ENCODE measurements around the gene HOXA10. TPM values are rescaled to one million over a fixed set of nuclear protein-coding genes. Genes with fewer than 3 reads are reported as not detected.

Gene HOXA10
- total and polyA plus RNA-seq, 4 donors = 0.21 to 0.29 (median 0.26) TPM; not detected in 1

DNA sequence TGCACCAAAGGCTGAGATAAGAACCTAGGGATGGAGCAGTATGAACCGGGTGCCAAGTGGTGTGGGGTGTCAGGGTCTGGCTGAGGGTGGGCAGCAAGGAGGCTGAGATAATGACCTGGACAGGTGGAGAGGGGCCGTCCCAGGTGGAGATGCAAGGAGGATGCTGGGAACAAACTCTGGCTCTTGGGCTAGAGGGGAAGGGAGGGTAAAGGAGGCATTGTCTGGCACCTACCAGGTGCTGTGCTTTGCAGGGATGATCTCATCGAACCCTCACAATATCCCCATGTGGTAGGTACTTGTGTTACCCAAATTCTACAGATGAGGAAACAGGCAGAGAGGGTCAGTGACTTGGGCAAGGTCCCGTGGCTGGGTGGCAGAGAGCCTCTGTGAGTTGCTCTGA lies 45.7 kb upstream of the HOXA10 start:
- ATAC-seq (ENCODE audit: insufficient read depth, low FRiP score) (no peak), DNase-seq (no peak)
- Histone ChIP-seq H3K36me3 (ENCODE audit: control insufficient read depth in 4 of 4, insufficient read depth in 4 of 4, low read length in 4 of 4) (no peaks in the 10 kb centered on the region), H3K27ac (ENCODE audit: low read depth in 1 of 2, low read length in 1 of 2) (no peak overlapping the region), H3K9me3 (ENCODE audit: control insufficient read depth in 4 of 4, insufficient read depth in 3 of 4, low read length in 3 of 4) (no peaks in the 10 kb centered on the region), H3K4me3 (no peak overlapping the region), H3K27me3 (ENCODE audit: control insufficient read depth in 3 of 3, insufficient read depth in 3 of 3, low read length in 2 of 3) (peaks cover 10 to 96% (median 80%) of the 10 kb centered on the region in 3 donors), H3K4me1 (ENCODE audit: control insufficient read depth in 5 of 5, insufficient read depth in 5 of 5, low read length in 5 of 5) (no peaks in the 10 kb centered on the region), H3K9ac (ENCODE audit: insufficient read depth in 1 of 2, low read length in 2 of 2) (no peak overlapping the region)
- no peak for TF ChIP-seq CTCF (IDR thresholded peaks at IDR 0.05; ENCODE audit: control extremely low read depth, extremely low read depth)
- 60 to 61% methylated on average over 4 of the region's 4 CpGs for WGBS, 2 donors

- no peaks in the 10 kb centered on the region for H3K36me3 ChIP-seq (ENCODE audit: control insufficient read depth in 4 of 4, insufficient read depth in 4 of 4, low read length in 4 of 4)
- H3K27me3 ChIP-seq (ENCODE audit: control insufficient read depth in 3 of 3, insufficient read depth in 3 of 3, low read length in 2 of 3) = peaks cover 14 to 96% (median 78%) of the 10 kb centered on the region in 3 donors
- ATAC-seq (ENCODE audit: insufficient read depth, low FRiP score) (no peak), DNase-seq (no peak)
- peaks cover 0 to 4% (median 0%) of the 10 kb centered on the region in 4 donors for H3K9me3 ChIP-seq (ENCODE audit: control insufficient read depth in 4 of 4, insufficient read depth in 3 of 4, low read length in 3 of 4)
- no peak overlapping the region for H3K4me3 ChIP-seq
- H3K27ac ChIP-seq (ENCODE audit: low read depth in 1 of 2, low read length in 1 of 2) = no peak overlapping the region
- H3K9ac ChIP-seq (ENCODE audit: insufficient read depth in 1 of 2, low read length in 2 of 2) = no peak overlapping the region
- H3K4me1 ChIP-seq (ENCODE audit: control insufficient read depth in 5 of 5, insufficient read depth in 5 of 5, low read length in 5 of 5) = peaks cover 0 to 6% (median 0%) of the 10 kb centered on the region in 5 donors
- TF ChIP-seq CTCF (IDR thresholded peaks at IDR 0.05; ENCODE audit: control extremely low read depth, extremely low read depth) = no peak
These were observed 43.8 kb upstream of the HOXA10 start for GRCh38 chr7:27217951-27218350.

DNA sequence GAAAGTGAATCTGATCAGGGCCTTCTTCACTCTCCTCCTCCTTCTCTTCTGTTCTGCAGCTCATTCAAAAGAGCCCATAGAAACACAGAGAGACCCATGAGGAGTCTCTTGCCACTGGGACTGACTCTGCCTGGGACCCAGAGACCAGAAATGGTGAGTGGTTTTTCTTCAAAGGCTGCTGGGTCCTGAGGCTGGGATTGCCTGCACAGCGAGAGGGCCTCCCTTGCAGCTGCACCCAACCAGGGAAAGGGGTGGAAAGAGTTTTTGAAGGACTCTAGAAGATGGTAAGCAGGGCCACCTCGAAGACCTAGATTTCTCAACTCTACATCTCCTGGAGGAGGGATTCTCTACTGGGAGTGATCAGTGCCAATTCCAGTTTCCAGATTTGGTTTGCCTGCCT lies 41.2 kb upstream of the HOXA10 start:
- 94 to 95% methylated on average over 2 of the region's 2 CpGs for WGBS, 2 donors
- no peak for ATAC-seq (ENCODE audit: insufficient read depth, low FRiP score)

More for the DNA sequence above, 41.2 kb upstream of the HOXA10 start:
- H3K4me3 ChIP-seq = no peak overlapping the region
- no peak overlapping the region for H3K9ac ChIP-seq (ENCODE audit: insufficient read depth in 1 of 2, low read length in 2 of 2)
- no peak for DNase-seq
- no peak overlapping the region for H3K27ac ChIP-seq (ENCODE audit: low read depth in 1 of 2, low read length in 1 of 2)
- no peaks in the 10 kb centered on the region for H3K36me3 ChIP-seq (ENCODE audit: control insufficient read depth in 4 of 4, insufficient read depth in 4 of 4, low read length in 4 of 4)
- peaks cover 0 to 4% (median 0%) of the 10 kb centered on the region in 4 donors for H3K9me3 ChIP-seq (ENCODE audit: control insufficient read depth in 4 of 4, insufficient read depth in 3 of 4, low read length in 3 of 4)
- peaks cover 0 to 13% (median 0%) of the 10 kb centered on the region in 5 donors for H3K4me1 ChIP-seq (ENCODE audit: control insufficient read depth in 5 of 5, insufficient read depth in 5 of 5, low read length in 5 of 5)
- TF ChIP-seq CTCF (IDR thresholded peaks at IDR 0.05; ENCODE audit: control extremely low read depth, extremely low read depth) = no peak
- peaks cover 16 to 96% (median 79%) of the 10 kb centered on the region in 3 donors for H3K27me3 ChIP-seq (ENCODE audit: control insufficient read depth in 3 of 3, insufficient read depth in 3 of 3, low read length in 2 of 3)

All from lung (tissue), 12 donors.